NB4 (cell line): ENCODE data around the gene BAMBI.

Experiments used
- DNase-seq: peaks from one replicate; pipeline ENCODE4 v3.0.0; 2010; ENCODE audit warnings: low read depth
- H3K4me3 ChIP-seq: one replicate; pipeline ENCODE4 v1.5.1; 2011; ENCODE audit warnings: mild to moderate bottlenecking, low read depth, low read length, moderate library complexity
- CTCF ChIP-seq: IDR thresholded peaks from one replicate; pipeline ENCODE4 v1.5.1; 2012; ENCODE audit warnings: low read depth, low read length
- MAX ChIP-seq: IDR thresholded peaks from 2 replicates; pipeline ENCODE4 v1.6.1; 2011; ENCODE audit warnings: low read depth, low read length
- MYC ChIP-seq: IDR thresholded peaks from 2 replicates; pipeline ENCODE4 v1.6.1; 2011; ENCODE audit warnings: low read depth, low read length
- POLR2A ChIP-seq: IDR thresholded peaks from 2 replicates; pipeline ENCODE4 v1.6.1; 2011; ENCODE audit warnings: mild to moderate bottlenecking; ENCODE audit not compliant: insufficient read length; ENCODE audit errors: extremely low read depth

Gene BAMBI

GRCh38 chr10:28713626-28714352 lies 36.5 kb downstream of the BAMBI start:
- H3K4me3 ChIP-seq, result no peak overlapping the region
- DNase-seq, result no peak
- TF ChIP-seq MYC, result no peak
- TF ChIP-seq CTCF, result no peak
- no peak for TF ChIP-seq MAX
- TF ChIP-seq POLR2A, result no peak

GRCh38 chr10:28714401-28715053 lies 37.2 kb downstream of the BAMBI start:
- no peak for TF ChIP-seq MAX
- TF ChIP-seq POLR2A, result no peak
- no peak for TF ChIP-seq CTCF
- no peak for TF ChIP-seq MYC
- H3K4me3 ChIP-seq, result no peak overlapping the region
- DNase-seq, result no peak

GRCh38 chr10:28715246-28715645 lies 37.9 kb downstream of the BAMBI start:
- DNase-seq, result no peak
- H3K4me3 ChIP-seq, result no peak overlapping the region
- TF ChIP-seq CTCF (no peak), POLR2A (no peak), MAX (no peak), MYC (no peak)

GRCh38 chr10:28715757-28716156 lies 38.4 kb downstream of the BAMBI start:
- no peak for TF ChIP-seq MAX
- no peak for TF ChIP-seq MYC
- no peak for TF ChIP-seq POLR2A
- no peak for TF ChIP-seq CTCF
- H3K4me3 ChIP-seq, result no peak overlapping the region
- DNase-seq, result no peak

- TF ChIP-seq CTCF, result no peak
- TF ChIP-seq POLR2A, result no peak
- TF ChIP-seq MYC, result no peak
- no peak for TF ChIP-seq MAX
- no peak overlapping the region for H3K4me3 ChIP-seq
- no peak for DNase-seq
Observed at GRCh38 chr10:28716748-28717147, 39.4 kb downstream of the BAMBI start.
